CD14-positive monocyte (primary cell): ENCODE results near the gene NDUFA13. TPM values are rescaled to one million over a fixed set of nuclear protein-coding genes. Genes with fewer than 3 reads are reported as not detected.

Source experiments
- DNase-seq, 3 donors: peaks; one replicate each; pipeline ENCODE4 v3.0.0-alpha.2; 2011 to 2022
- H2AFZ ChIP-seq: 2 replicates; pipeline ENCODE4 v1.6.0; 2012; ENCODE audit warnings: mild to moderate bottlenecking, low read depth, low read length, inconsistent platforms; ENCODE audit not compliant: insufficient read depth, poor library complexity, severe bottlenecking
- H3K27ac ChIP-seq, 2 donors: 1 replicate in 1 of 2; 2 replicates in 1 of 2; pipeline ENCODE4 v1.5.1; 2012 to 2013; ENCODE audit warnings: low read length in 2 of 2, control low read depth in 1 of 2, inconsistent platforms in 1 of 2, low read depth in 1 of 2, mild to moderate bottlenecking in 1 of 2
- H3K27me3 ChIP-seq, 2 donors: one replicate each; pipeline versions ENCODE4 v1.6.0 to v1.6.1; 2011 to 2013; ENCODE audit warnings: low read length in 2 of 2; ENCODE audit not compliant: control insufficient read depth in 2 of 2, insufficient read depth in 2 of 2
- H3K36me3 ChIP-seq, 2 donors: replicated peaks in 1 of 2; 1 replicate in 1 of 2; 2 replicates in 1 of 2; pipeline versions ENCODE4 v1.5.1 to v1.6.1; 2012 to 2013; ENCODE audit warnings: low read length in 2 of 2, control low read depth in 1 of 2, inconsistent platforms in 1 of 2, mild to moderate bottlenecking in 1 of 2; ENCODE audit not compliant: insufficient read depth in 2 of 2, control insufficient read depth in 1 of 2
- H3K4me1 ChIP-seq, 2 donors: 1 replicate in 1 of 2; 2 replicates in 1 of 2; pipeline versions ENCODE4 v1.5.1 to v1.6.1; 2012 to 2013; ENCODE audit warnings: low read length in 2 of 2, control low read depth in 1 of 2, inconsistent platforms in 1 of 2, mild to moderate bottlenecking in 1 of 2, moderate library complexity in 1 of 2; ENCODE audit not compliant: insufficient read depth in 2 of 2, control insufficient read depth in 1 of 2
- H3K4me2 ChIP-seq: replicated peaks from 2 replicates; pipeline ENCODE3; 2012; ENCODE audit warnings: low read length, moderate library complexity, mild to moderate bottlenecking; ENCODE audit not compliant: poor library complexity, severe bottlenecking; ENCODE audit errors: extremely low read depth
- H3K4me3 ChIP-seq, 3 experiments: fragments of 200-600 bp in 1 of 3; sonication (generic) in 1 of 3; replicated peaks in 1 of 3; 1 replicate in 2 of 3; 2 replicates in 1 of 3; pipeline ENCODE4 v1.5.1; 2011 to 2013; ENCODE audit warnings: low read length in 3 of 3, mild to moderate bottlenecking in 3 of 3, control low read depth in 2 of 3, low read depth in 2 of 3, inconsistent platforms in 1 of 3, moderate library complexity in 1 of 3
- H3K79me2 ChIP-seq: 2 replicates; pipeline ENCODE4 v1.6.0; 2012; ENCODE audit warnings: mild to moderate bottlenecking, control low read depth, inconsistent platforms, low read length, moderate library complexity; ENCODE audit not compliant: insufficient read depth
- H3K9ac ChIP-seq: 2 replicates; pipeline ENCODE4 v1.6.0; 2017; ENCODE audit warnings: low read length, mild to moderate bottlenecking; ENCODE audit not compliant: insufficient read depth, poor library complexity, severe bottlenecking
- H3K9me3 ChIP-seq, 2 donors: replicated peaks in 1 of 2; 1 replicate in 1 of 2; 2 replicates in 1 of 2; pipeline versions ENCODE4 v1.5.1 to v1.6.1; 2012 to 2013; ENCODE audit warnings: low read length in 2 of 2, control low read depth in 1 of 2; ENCODE audit not compliant: control insufficient read depth in 1 of 2, insufficient read depth in 1 of 2
- H4K20me1 ChIP-seq: 2 replicates; pipeline ENCODE4 v1.6.0; 2012; ENCODE audit warnings: mild to moderate bottlenecking, low read length, control low read depth, moderate library complexity; ENCODE audit not compliant: insufficient read depth
- H3K27ac Mint-ChIP-seq, 7 donors: one replicate each; pipeline ENCODE4 v1.8.0; 2020; ENCODE audit warnings: mild to moderate bottlenecking in 7 of 7, mixed read lengths in 7 of 7, moderate library complexity in 6 of 7, inconsistent platforms in 2 of 7
- H3K27me3 Mint-ChIP-seq, 3 donors: one replicate each; pipeline ENCODE4 v1.8.0; 2021 to 2022; ENCODE audit warnings: low read depth in 3 of 3, mild to moderate bottlenecking in 3 of 3, mixed read lengths in 3 of 3, moderate library complexity in 3 of 3, inconsistent platforms in 1 of 3
- H3K36me3 Mint-ChIP-seq, 2 donors: one replicate each; pipeline ENCODE4 v1.8.0; 2020; ENCODE audit warnings: mixed read lengths in 2 of 2, inconsistent platforms in 1 of 2, mild to moderate bottlenecking in 1 of 2
- H3K4me1 Mint-ChIP-seq: one replicate; pipeline ENCODE4 v1.8.0; 2020; ENCODE audit warnings: mild to moderate bottlenecking, mixed read lengths
- H3K4me3 Mint-ChIP-seq, 2 donors: one replicate each; pipeline ENCODE4 v1.8.0; 2020; ENCODE audit warnings: mild to moderate bottlenecking in 2 of 2, mixed read lengths in 2 of 2, moderate library complexity in 1 of 2
- H3K9me3 Mint-ChIP-seq, 7 donors: one replicate each; pipeline ENCODE4 v1.8.0; 2020 to 2022; ENCODE audit warnings: mixed read lengths in 7 of 7, mild to moderate bottlenecking in 6 of 7, moderate library complexity in 6 of 7, inconsistent platforms in 2 of 7
- WGBS: methylation state at CpG from one replicate; pipeline ENCODE4 v1.1.5; 2013; ENCODE audit warnings: missing lambda C conversion rate; ENCODE audit not compliant: insufficient coverage; 5-methylcytosine and 5-hydroxymethylcytosine counted together
- intact Hi-C, 2 donors: fragments of 100-400 bp; cut with micrococcal nuclease; formaldehyde crosslinking; loops; one replicate each; pipeline versions ENCODE4 v1.15.0 to v1.15.1; 2023
- polyA plus RNA-seq, 3 donors: library from polyadenylated mRNA; depleted of rRNA in 1 of 3; unstranded in 2 of 3; stranded (reverse) in 1 of 3; fragments of 300-500 nt in 2 of 3; fragments of >200 nt in 1 of 3; fragmentation: Illumina TruSeq in 2 of 3; gene quantifications; 1 replicate in 2 of 3; 2 replicates in 1 of 3; pipeline ENCODE4 v1.2.3, GENCODE V29; 2012 to 2021
- TF ChIP-seq, protein P1 (sequence below): fragments of 200-600 bp; IDR thresholded peaks from one replicate; pipeline ENCODE4 v1.8.0; 2022; ENCODE audit warnings: antibody characterized with exemption, mild to moderate bottlenecking

Gene NDUFA13
- polyA plus RNA-seq, 3 donors: 86.7 to 433 (median 361) TPM

DNA sequence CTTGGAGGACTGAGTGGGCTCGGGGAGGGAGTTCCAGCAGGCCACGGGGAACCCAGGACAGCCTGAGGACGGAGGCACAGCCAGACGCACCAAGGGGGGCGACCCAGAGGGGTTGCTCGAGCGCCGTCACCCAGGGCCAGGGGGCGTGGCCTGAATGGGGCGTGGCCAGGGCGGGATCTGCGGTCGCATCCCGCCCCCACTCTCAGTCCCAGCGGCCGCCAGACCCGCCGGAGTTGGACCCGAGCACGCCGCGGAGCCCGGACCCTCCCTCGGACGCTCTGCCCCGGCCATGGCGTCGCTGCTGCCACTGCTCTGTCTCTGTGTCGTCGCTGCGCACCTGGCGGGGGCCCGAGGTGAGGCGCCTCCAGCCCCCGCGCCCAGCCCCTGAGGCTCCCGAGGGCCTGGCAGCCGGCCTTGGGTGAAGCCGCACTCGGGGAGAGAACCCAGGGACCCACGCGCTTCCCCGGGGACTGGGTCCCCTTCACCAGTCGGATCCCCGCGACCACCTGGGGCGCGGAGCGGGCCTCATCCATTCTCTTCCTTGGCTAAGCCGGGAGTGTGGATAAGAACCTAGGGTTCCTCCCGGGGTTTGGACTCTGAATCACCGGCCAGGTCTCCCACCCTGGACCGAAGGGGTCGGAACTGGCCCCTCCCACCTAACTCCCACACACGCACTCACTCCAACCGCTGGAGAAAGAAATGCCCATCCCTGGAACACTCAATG is 22.2 kb downstream of the NDUFA13 start, which contains the start of gene CILP2:
CILP2 (plus strand) TSS at position 205 of the 724 bp plus-strand sequence; CDS start at position 290, 85 bp downstream.
- peaks cover 33 to 39% of the 10 kb centered on the region in 2 donors for H3K4me1 ChIP-seq
- H3K4me3 Mint-ChIP-seq: peak within 1 kb of the TSS in 1 of 2 donors; percentile 80
- H3K27ac Mint-ChIP-seq: no peak within 1 kb of the TSS
- peaks cover 0 to 2% of the 10 kb centered on the region in 2 donors for H3K36me3 Mint-ChIP-seq
- H3K4me2 ChIP-seq: no peak within 1 kb of the TSS
- peaks cover 34% of the 10 kb centered on the region for H3K4me1 Mint-ChIP-seq
- no peak within 1 kb of the TSS for H2AFZ ChIP-seq
- peaks cover 8 to 43% of the 10 kb centered on the region in 2 donors for H3K27me3 ChIP-seq
- intact Hi-C loops: loop anchor here in 1 of 2 donors (10.0 kb wide), 1 partner anchor 237 kb away; no protein-coding TSS in a partner anchor
- H3K27me3 Mint-ChIP-seq: peaks cover 37 to 59% (median 53%) of the 10 kb centered on the region in 3 donors
- TF ChIP-seq, protein P1, sequence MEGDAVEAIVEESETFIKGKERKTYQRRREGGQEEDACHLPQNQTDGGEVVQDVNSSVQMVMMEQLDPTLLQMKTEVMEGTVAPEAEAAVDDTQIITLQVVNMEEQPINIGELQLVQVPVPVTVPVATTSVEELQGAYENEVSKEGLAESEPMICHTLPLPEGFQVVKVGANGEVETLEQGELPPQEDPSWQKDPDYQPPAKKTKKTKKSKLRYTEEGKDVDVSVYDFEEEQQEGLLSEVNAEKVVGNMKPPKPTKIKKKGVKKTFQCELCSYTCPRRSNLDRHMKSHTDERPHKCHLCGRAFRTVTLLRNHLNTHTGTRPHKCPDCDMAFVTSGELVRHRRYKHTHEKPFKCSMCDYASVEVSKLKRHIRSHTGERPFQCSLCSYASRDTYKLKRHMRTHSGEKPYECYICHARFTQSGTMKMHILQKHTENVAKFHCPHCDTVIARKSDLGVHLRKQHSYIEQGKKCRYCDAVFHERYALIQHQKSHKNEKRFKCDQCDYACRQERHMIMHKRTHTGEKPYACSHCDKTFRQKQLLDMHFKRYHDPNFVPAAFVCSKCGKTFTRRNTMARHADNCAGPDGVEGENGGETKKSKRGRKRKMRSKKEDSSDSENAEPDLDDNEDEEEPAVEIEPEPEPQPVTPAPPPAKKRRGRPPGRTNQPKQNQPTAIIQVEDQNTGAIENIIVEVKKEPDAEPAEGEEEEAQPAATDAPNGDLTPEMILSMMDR: no peak
- no peak for DNase-seq
- WGBS: 6% methylated on average over 51 of the region's 56 CpGs
- H3K79me2 ChIP-seq: no peaks in the 10 kb centered on the region
- H4K20me1 ChIP-seq: no peaks in the 10 kb centered on the region
- no peak within 1 kb of the TSS for H3K27ac ChIP-seq
- peaks cover 0 to 29% (median 21%) of the 10 kb centered on the region in 7 donors for H3K9me3 Mint-ChIP-seq
- H3K4me3 ChIP-seq: no peak within 1 kb of the TSS
- H3K9ac ChIP-seq: no peak within 1 kb of the TSS
- peaks cover 9 to 16% of the 10 kb centered on the region in 2 donors for H3K9me3 ChIP-seq
- H3K36me3 ChIP-seq: no peaks in the 10 kb centered on the region

DNA sequence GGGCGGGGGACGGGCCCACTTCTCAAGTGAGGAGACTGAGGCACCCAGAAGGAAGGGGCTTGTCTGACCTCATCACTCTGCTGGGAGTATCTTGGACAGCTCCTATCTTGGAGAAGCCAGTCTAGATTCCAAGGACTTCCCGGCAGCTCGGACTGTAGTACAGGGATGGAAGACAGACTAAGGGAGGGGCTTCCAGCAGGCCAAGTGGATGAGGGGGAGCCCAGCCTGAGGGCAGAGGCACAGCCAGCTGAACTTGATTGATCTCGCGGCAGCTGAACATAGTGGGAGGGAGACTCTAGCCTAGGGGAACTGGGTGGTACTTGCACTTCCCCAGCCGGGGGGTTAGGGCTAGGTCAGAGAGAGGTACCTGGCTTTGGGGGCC is 22.8 kb downstream of the NDUFA13 start:
- H3K27me3 ChIP-seq: peaks cover 8 to 43% of the 10 kb centered on the region in 2 donors
- peaks cover 33 to 40% of the 10 kb centered on the region in 2 donors for H3K4me1 ChIP-seq
- H4K20me1 ChIP-seq: no peaks in the 10 kb centered on the region
- no peak overlapping the region for H3K9ac ChIP-seq
- H3K4me1 Mint-ChIP-seq: peaks cover 37% of the 10 kb centered on the region
- H3K9me3 Mint-ChIP-seq: peaks cover 0 to 32% (median 21%) of the 10 kb centered on the region in 7 donors
- H2AFZ ChIP-seq: no peak overlapping the region
- DNase-seq: no peak
- no peak overlapping the region for H3K27ac Mint-ChIP-seq
- H3K79me2 ChIP-seq: no peaks in the 10 kb centered on the region
- H3K4me3 ChIP-seq: no peak overlapping the region
- H3K27ac ChIP-seq: no peak overlapping the region
- H3K4me3 Mint-ChIP-seq: peak overlapping the region in 1 of 2 donors; percentile 80
- H3K36me3 ChIP-seq: no peaks in the 10 kb centered on the region
- WGBS: 45% methylated on average over 6 of the region's 7 CpGs
- intact Hi-C loops: loop anchor here in 1 of 2 donors (10.0 kb wide), 1 partner anchor 236 kb away; no protein-coding TSS in a partner anchor
- H3K27me3 Mint-ChIP-seq: peaks cover 37 to 59% (median 53%) of the 10 kb centered on the region in 3 donors
- H3K4me2 ChIP-seq: no peak overlapping the region
- H3K36me3 Mint-ChIP-seq: peaks cover 0 to 2% of the 10 kb centered on the region in 2 donors
- TF ChIP-seq, protein P1: no peak
- H3K9me3 ChIP-seq: peaks cover 9 to 16% of the 10 kb centered on the region in 2 donors
